OCI-LY1 (cell line): ENCODE measurements around the gene HECW1.

Experiments
- H2AFZ ChIP-seq: fragments of 200-600 bp; sonication (generic), shearing (Covaris generic); 2 replicates; pipeline ENCODE4 v1.6.0; 2014; ENCODE audit warnings: antibody characterized with exemption, mild to moderate bottlenecking, low read length
- H3F3A ChIP-seq: fragments of 200-600 bp; sonication (generic), shearing (Covaris generic); 2 replicates; pipeline ENCODE4 v1.6.0; 2014; ENCODE audit warnings: mild to moderate bottlenecking, antibody characterized with exemption, low read length, moderate library complexity; ENCODE audit not compliant: insufficient read depth
- H3K27ac ChIP-seq: fragments of 200-600 bp; sonication (generic); 2 replicates; pipeline ENCODE4 v1.5.1; 2014; ENCODE audit warnings: low read length, mixed run types, mild to moderate bottlenecking, low read depth; ENCODE audit not compliant: poor library complexity, severe bottlenecking
- H3K27me3 ChIP-seq: fragments of 200-600 bp; sonication (generic); 2 replicates; pipeline ENCODE4 v1.6.0; 2014; ENCODE audit warnings: antibody characterized with exemption, mild to moderate bottlenecking, low read length, moderate library complexity; ENCODE audit not compliant: insufficient read depth
- H3K36me3 ChIP-seq: fragments of 200-600 bp; sonication (generic); 2 replicates; pipeline ENCODE4 v1.6.1; 2014; ENCODE audit warnings: mild to moderate bottlenecking, antibody characterized with exemption, low read length, moderate library complexity, mixed read lengths; ENCODE audit not compliant: insufficient read depth
- H3K4me1 ChIP-seq: fragments of 200-600 bp; sonication (generic); 2 replicates; pipeline ENCODE4 v1.5.1; 2014; ENCODE audit warnings: mild to moderate bottlenecking, low read length, moderate library complexity; ENCODE audit not compliant: insufficient read depth, severe bottlenecking
- H3K4me2 ChIP-seq: fragments of 200-600 bp; sonication (generic), shearing (Covaris generic); 2 replicates; pipeline ENCODE4 v1.6.1; 2014; ENCODE audit warnings: low read length
- H3K4me3 ChIP-seq: fragments of 200-600 bp; sonication (generic); 2 replicates; pipeline ENCODE4 v1.5.1; 2014; ENCODE audit warnings: low read length, low read depth, mild to moderate bottlenecking, mixed read lengths; ENCODE audit not compliant: poor library complexity, severe bottlenecking
- H3K79me2 ChIP-seq: fragments of 200-600 bp; shearing (Covaris generic); 2 replicates; pipeline ENCODE4 v1.6.1; 2016; ENCODE audit warnings: mixed run types, low read length, mixed read lengths; ENCODE audit not compliant: insufficient read depth
- H3K9ac ChIP-seq: fragments of 200-600 bp; sonication (generic), shearing (Covaris generic); 2 replicates; pipeline ENCODE4 v1.6.1; 2014; ENCODE audit warnings: mild to moderate bottlenecking, low read length, mixed read lengths
- H3K9me2 ChIP-seq: fragments of 200-600 bp; sonication (generic), shearing (Covaris generic); 2 replicates; pipeline ENCODE4 v1.6.1; 2014; ENCODE audit warnings: low read depth, mild to moderate bottlenecking, low read length, mixed read lengths
- H3K9me3 ChIP-seq: fragments of 200-600 bp; shearing (Covaris generic); 2 replicates; pipeline ENCODE4 v1.6.1; 2014; ENCODE audit warnings: low read length, mixed read lengths
- H4K20me1 ChIP-seq: fragments of 200-600 bp; sonication (generic), shearing (Covaris generic); 2 replicates; pipeline ENCODE4 v1.6.0; 2016; ENCODE audit warnings: mild to moderate bottlenecking, low read length; ENCODE audit not compliant: insufficient read depth
- EZH2 ChIP-seq: fragments of 200-600 bp; sonication (generic), shearing (Covaris generic); IDR thresholded peaks from 2 replicates; pipeline ENCODE4 v1.8.0; 2017; ENCODE audit warnings: borderline replicate concordance, mixed run types, mild to moderate bottlenecking, antibody characterized with exemption, low read length, moderate library complexity, mixed read lengths
- TF ChIP-seq, protein P1 (sequence below): fragments of 200-600 bp; sonication (generic), shearing (Covaris generic); IDR thresholded peaks from 2 replicates; pipeline ENCODE4 v1.5.1; 2017; ENCODE audit warnings: mild to moderate bottlenecking, antibody characterized with exemption, low read length, moderate library complexity, mixed read lengths

Gene HECW1

DNA sequence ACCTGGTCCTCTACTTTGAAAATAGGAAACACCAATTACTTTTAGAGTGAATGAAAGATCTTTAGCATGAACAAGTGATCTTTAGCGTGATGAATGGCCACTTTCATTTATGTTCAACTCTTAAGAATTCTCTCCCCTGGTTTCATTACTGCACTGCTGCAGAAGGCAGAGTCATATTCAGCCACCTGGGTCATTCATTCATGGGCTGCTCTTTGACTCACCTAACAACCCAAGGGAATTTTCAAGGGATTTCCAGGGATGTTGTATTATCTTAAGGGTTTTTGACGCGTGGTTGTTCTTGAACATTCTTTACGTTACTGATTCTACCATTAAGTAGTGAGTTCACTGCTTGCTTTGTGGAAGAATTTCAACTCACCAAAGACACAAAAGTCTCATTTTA lies 383.1 kb downstream of the HECW1 start:
- no peaks in the 10 kb centered on the region for H3K9me2 ChIP-seq
- H3K4me3 ChIP-seq = no peak overlapping the region
- no peak overlapping the region for H3K27ac ChIP-seq
- H3F3A ChIP-seq = no peaks in the 10 kb centered on the region
- H3K79me2 ChIP-seq = no peaks in the 10 kb centered on the region
- no peaks in the 10 kb centered on the region for H3K4me1 ChIP-seq
- H3K9me3 ChIP-seq = no peaks in the 10 kb centered on the region
- no peaks in the 10 kb centered on the region for H4K20me1 ChIP-seq
- TF ChIP-seq EZH2 = no peak
- TF ChIP-seq, protein P1, sequence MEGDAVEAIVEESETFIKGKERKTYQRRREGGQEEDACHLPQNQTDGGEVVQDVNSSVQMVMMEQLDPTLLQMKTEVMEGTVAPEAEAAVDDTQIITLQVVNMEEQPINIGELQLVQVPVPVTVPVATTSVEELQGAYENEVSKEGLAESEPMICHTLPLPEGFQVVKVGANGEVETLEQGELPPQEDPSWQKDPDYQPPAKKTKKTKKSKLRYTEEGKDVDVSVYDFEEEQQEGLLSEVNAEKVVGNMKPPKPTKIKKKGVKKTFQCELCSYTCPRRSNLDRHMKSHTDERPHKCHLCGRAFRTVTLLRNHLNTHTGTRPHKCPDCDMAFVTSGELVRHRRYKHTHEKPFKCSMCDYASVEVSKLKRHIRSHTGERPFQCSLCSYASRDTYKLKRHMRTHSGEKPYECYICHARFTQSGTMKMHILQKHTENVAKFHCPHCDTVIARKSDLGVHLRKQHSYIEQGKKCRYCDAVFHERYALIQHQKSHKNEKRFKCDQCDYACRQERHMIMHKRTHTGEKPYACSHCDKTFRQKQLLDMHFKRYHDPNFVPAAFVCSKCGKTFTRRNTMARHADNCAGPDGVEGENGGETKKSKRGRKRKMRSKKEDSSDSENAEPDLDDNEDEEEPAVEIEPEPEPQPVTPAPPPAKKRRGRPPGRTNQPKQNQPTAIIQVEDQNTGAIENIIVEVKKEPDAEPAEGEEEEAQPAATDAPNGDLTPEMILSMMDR = no peak
- H3K27me3 ChIP-seq = 0 out of 2 replicates have a peak, but pooled peaks cover 3% of the 10 kb centered on the region
- no peaks in the 10 kb centered on the region for H3K36me3 ChIP-seq
- no peak overlapping the region for H2AFZ ChIP-seq
- H3K4me2 ChIP-seq = no peak overlapping the region
- no peak overlapping the region for H3K9ac ChIP-seq

GRCh38 chr7:43496596-43496995 lies 384.1 kb downstream of the HECW1 start:
- Histone ChIP-seq H2AFZ (no peak overlapping the region), H3K36me3 (no peaks in the 10 kb centered on the region), H3K9ac (no peak overlapping the region), H3K4me2 (no peak overlapping the region), H3F3A (no peaks in the 10 kb centered on the region), H3K79me2 (no peaks in the 10 kb centered on the region), H3K9me2 (no peaks in the 10 kb centered on the region), H3K4me3 (no peak overlapping the region), H3K9me3 (no peaks in the 10 kb centered on the region), H3K27ac (no peak overlapping the region), H3K27me3 (0 out of 2 replicates have a peak, but pooled peaks cover 3% of the 10 kb centered on the region), H3K4me1 (no peaks in the 10 kb centered on the region), H4K20me1 (no peaks in the 10 kb centered on the region)
- no peak for TF ChIP-seq EZH2
- TF ChIP-seq, protein P1 = no peak

DNA sequence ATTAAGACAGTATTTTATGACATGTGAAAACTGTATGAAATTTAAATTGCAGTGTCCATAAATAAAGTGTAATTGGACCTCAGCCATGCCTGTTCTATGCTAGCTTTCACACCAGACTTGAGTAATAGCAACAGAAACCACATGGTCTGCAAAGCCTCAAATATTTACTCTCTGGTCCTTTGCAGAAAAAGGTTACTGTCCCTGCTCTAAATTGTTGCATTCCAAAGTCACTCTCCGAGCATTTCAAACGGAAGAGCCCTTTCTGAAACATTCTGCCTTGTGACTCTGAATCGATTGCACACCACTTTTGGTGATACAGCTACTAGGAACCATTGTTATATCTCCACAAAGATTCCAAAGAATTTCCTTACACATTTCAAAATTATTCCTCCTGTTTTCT lies 389.4 kb downstream of the HECW1 start:
- Histone ChIP-seq H3K36me3 (no peaks in the 10 kb centered on the region), H3K9me3 (no peaks in the 10 kb centered on the region), H3K27ac (no peak overlapping the region), H3K4me3 (no peak overlapping the region), H3K79me2 (no peaks in the 10 kb centered on the region), H3K9me2 (no peaks in the 10 kb centered on the region), H2AFZ (no peak overlapping the region), H3F3A (no peaks in the 10 kb centered on the region), H3K9ac (no peak overlapping the region), H3K4me1 (no peaks in the 10 kb centered on the region), H4K20me1 (no peaks in the 10 kb centered on the region), H3K27me3 (0 out of 2 replicates have a peak, but pooled peaks cover 3% of the 10 kb centered on the region), H3K4me2 (no peak overlapping the region)
- TF ChIP-seq, protein P1 = no peak
- TF ChIP-seq EZH2 = no peak
